DLD1 (cell line): ENCODE measurements around the gene SLC6A13.

ENCODE experiments used
- in situ Hi-C: cut with HindIII; loops from 2 replicates; pipeline ENCODE4 v1.10.0; 2017; ENCODE audit warnings: low sequenced_read_pairs

Gene SLC6A13

DNA sequence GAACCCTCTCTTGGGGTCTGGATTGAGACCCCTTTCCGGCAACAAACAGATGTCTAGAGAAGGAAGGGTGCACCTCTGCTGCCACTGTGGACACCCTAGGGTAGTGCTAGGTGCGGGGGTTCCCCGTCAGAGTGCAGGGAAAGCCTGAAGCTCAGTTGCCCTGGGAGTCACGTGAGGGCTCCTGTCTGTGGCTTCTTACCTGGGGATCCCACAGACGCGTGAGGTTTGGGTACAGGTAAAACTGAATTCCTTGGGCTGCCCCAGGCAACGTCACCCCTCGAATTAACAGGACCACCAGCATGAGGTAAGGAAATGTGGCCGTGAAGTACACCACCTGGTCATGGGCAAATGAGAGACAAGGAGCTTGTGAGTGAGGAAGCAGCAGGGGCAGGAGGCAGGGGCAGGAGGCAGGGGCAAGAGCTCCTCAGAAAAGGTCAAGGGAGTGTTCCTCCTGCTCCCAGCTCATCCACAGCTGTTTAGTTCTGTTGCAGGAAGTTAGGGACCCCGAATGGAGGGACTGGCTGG is 27.7 kb downstream of the SLC6A13 start:
- in situ Hi-C loops = no loop called here

DNA sequence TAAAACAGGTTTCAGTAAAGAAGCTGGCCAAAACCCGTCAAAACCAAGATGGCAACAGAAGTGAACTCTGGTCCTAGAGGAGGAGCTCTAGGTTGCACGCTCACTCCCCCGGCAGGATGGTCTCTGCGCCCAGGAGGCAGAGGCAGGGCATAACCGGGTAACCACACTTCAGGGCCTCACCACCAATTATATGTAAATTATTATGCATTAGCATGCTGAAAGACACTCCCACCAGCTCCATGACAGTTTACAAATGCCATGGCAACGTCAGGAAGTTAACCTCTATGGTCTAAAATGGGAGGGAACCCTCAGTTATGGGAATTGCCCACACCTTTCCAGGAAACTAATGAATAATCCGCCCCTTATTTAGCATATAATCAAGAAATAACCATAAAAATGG is 28.6 kb downstream of the SLC6A13 start:
- in situ Hi-C loops = no loop called here

DNA sequence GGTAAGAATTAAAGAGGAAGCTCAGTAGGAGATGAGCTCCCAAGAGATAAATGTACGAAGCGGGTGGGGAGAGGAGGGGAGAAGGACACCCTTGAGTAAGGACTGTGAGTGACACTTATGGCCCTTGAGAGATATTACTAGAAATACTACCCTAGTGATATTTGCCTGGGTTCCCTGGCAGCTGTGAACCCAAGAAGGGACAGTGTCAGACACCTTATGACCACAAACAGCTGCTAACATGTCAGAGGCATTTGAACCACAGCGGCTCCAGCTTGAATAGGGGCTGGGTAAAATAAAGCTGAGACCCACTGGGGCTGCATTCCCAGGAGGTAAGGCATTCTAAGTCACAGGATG is 29.0 kb downstream of the SLC6A13 start:
- in situ Hi-C loops = no loop called here

DNA sequence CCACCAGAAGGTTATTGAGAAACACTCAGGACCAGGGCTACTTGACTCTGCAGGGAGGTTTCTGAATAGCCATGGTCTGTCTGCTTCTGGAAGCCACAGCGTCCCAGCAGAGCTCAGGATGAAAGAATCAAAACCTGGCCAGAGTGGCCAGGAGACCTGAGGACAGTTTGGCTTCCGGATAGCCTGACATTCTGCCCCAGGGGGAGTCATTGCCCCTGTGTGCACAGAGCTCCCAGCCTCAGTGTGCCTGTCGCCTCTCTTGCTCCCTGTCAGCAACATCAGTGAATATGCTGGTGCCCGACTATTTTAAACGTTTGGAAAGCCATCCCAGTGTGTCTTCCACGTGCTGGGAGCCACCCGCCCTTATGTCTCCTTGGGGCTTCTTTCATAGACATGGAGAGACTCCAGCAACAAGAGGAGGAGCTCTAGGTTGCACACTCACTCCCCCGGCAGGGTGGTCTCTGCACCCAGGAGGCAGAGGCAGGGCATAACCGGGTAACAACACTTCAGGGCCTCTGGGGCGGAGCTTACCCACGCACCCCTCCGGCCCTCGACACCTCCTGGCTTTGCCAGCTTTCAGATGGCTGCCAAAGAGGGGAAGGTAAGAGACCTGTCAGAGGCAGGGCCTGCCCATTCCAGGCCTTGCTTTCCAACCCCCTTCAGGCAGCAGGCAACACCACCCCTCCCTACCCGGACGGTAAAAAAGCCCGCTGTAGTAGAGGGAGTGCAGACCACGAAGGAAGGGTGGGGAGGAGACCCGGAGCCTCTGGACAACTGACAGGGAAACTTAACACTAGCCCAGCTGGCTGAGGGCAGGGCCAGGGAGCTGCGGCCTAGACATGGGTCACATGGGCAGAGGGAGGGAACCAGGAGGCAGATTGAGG is 29.7 kb downstream of the SLC6A13 start:
- in situ Hi-C loops = no loop called here

DNA sequence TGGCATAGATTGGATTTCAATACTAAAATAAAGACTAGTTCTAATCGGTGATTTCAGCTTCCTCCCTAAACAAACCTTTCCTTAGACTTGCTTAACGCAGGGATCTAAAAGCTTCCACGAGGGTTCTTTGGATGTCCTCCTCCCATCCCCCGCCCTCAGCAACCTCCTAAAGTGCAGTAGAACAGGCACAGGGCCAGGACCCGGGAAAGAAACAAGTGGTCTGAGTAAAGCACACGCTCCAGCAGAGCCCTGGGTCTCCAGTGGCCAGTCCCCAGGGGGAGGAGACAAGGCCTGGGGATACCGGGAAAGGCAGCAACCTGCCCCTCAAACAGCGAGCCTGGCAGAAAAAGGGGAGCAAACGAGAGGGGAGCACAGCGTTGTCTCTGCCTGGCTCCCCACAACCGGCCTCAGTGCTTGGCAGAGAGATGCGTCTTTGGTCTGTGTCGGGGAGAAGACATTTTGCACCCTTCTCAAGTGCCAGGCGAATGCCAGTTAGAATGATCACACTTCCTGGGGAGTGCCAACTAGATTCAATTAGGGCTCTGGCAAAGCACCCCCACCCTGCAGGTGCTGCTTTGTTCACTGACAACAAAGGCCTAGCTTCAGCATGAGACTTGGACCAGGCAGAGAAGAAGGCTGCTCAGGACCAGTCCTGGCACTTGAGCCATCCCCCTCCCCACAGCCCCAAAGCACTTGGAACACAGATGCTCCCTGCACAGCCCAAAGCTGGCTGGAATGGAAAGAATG is 31.5 kb downstream of the SLC6A13 start:
- in situ Hi-C loops = no loop called here

DNA sequence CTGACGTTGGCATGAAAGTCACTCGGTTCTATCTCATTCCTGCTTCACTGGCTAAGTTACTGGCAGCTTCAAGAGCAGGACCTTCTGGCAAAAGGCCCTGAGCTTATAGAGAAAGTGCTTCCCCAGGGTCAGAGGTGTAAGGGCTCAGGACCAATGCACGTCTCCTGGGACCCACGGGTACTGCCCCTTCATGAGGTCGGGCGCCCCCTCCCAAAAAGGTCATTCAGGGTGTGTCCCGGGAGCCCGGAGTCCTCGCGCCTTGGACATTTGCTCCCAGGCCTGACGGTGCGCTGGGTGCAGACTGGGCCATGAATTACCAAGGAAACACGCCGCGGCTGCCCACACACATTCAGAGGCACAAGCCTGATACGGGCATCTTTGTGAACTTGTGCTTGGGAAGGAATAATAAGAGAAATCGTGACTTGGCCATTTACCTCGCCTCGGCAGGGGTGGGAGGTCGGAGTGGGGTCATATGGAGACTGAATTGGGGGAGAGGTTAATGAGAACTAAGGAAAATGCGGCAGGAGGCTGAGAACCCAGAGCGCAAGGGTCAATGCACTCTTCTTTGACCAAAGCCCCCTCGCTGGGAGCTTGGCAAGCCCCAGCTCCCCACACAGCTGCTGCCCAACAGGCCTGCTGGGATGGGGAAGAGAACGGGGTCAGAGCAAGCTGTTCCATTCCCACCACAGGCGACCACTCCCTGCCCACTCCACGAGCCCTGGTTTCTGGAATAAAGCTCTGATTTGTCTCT is 33.0 kb downstream of the SLC6A13 start:
- in situ Hi-C loops = no loop called here

DNA sequence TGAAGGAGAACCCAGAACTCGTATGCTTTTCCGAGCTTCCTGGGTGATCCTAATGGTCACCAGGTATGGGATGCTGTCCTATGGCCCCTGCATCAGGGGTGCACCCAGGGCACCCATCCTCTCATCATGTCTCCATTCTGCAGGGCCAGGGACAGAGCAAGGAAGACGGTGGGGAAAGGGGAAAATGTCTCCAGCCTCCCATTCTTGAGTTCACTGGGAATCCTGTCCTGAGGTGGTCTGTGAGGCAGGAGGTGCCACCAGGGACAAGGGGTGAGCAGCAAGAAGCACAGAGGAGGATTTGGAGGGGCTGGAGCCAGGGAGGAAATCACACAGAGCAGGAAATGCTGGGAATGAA is 33.8 kb downstream of the SLC6A13 start:
- in situ Hi-C loops = no loop called here

DNA sequence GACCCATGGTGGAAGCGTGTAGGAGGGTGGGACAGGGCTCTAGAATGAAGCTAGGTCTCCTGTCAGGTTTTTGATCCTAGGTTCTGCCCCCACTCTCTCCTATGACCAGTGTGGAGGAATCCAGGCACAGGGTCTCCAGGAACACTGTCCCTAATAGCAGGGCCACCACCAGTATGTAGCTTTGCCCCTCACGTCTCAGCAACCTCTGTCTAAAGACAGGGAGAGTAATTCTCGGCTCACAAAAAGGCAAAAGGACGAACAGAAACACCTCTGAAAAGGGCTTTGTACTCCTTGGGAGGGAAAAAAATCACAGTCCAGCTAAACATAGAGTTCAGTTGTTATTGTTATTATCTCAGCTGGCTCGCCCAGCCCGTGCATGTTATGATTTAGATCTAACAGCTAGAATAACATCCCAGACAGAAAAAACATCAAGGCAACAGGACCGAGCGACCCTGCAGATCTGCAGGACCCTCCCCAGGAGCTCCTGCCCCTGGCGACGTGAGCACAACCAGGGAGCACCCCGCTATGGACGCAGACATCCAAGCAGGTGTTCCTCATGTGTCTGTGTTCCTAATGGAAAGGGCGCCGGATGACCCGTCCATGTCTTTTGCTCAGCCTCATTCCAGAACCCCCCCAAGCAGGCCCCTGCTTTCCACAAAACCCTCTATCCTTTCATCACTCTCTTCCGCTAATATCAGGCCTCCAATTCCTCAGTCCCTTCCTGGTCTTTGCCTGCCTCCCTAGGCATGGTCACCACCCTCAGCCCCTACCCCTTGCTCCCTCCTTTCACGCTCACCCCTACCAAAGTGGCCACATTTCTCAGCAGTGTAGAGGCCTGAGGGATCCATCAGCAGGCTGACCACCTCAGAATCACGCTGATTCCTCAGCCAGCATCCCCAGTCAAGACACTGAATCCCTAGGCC is 34.5 kb downstream of the SLC6A13 start:
- in situ Hi-C loops = no loop called here

DNA sequence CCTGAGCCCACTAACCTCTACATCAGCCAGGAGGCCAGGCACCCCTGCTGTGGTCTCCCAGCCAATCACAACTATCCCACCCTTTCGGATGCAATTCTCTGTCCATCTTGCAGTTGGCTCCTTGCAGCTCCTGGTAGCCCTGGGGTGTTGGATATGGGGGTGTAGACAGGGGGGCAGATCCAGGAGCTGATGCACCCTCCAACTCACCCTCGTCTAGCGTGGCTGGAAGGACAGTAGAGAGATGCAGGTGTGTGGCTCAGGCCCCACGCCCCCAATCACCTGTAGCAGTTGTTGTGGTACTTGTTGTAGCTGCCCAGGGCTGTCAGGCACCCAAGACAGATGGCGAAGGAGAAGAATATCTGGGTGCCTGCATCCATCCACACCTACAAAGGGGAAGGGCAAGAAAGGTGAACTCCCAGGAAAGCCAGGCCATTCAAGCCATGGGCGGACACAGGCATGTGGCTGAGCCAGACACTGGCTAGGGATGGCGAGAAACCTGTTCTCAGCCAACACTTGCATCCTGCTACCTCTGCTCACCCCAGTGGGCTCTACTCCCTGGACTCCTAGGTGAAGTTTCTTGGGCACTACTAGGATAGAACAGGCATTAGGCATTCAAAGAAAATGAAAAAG is 35.2 kb downstream of the SLC6A13 start:
- in situ Hi-C loops = no loop called here

DNA sequence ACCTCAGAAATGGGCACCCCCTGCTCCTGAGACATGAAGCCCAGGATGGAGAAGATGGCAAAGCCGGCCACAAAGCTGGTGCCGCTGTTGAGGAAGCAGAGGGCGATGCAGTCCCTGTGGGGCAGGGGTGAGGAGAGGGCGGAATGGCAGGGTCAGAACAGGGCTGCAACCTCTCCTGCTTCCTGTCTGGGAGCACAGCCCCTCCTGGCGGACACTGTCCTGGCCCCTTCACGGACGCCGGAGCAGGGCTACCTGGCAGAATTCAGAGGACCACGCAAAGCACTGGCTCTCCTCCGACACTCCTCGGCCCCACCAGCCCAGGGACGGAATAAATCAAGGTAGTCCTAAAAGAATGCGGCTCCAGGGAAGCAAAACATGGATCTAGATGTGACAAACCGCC is 36.2 kb downstream of the SLC6A13 start:
- in situ Hi-C loops = no loop called here

DNA sequence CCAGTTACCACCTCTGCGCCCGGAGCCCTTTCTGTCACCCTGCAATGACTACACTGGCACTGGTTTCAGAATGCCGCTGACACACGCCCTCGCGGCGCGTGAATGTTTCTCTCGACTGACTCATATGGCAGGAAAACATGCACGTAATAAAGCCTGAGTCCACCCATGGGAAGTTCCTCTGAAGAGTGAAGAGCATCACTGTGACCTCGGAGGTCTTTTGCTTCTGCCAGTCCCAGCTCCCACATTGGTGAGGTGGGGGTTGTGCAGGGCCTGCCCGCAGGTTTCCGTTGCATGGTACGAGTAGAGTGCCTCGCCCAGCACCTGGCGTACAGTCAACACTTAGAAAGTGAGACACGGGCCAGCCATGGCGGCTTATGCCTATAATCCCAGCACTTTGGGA is 37.6 kb downstream of the SLC6A13 start:
- in situ Hi-C loops = no loop called here

DNA sequence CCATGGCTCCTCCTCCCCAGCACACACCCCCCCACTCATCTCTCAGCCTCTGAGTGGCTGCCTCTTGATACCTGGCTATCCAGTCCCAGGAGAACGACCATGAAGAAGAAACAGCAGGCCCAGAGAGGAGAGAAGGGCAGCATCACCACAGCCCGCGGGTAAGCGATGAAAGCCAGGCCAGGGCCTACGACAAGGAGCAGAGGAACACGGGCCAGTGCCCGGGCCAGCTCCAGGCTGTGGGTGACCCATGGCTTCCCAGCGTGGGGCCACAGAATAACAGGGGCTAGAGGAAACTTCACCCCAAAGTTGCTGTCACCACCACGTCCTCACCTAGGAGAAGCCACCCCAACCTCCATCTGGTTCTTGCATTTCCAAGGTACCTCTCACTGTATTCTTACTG is 38.3 kb downstream of the SLC6A13 start:
- in situ Hi-C loops = no loop called here

DNA sequence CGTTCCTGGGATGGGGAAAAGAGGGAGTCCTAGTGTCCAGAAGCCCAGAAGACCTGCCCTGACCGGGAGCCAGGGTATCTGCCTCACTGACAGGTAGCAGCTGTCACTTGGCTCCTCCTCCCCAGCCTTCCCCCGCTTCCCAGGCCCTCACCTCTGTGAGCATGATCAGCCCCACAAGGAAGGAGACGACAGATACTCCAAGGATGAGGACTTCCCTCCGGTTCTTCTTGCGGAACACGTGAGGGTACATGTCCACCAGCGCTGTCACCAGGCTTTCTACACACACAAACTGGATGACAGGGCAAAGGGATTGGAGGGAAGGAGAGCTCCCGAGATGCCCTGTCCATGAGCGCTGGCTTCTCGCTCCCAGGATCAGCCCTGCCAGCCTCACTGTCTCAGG is 38.8 kb downstream of the SLC6A13 start:
- in situ Hi-C loops = no loop called here

DNA sequence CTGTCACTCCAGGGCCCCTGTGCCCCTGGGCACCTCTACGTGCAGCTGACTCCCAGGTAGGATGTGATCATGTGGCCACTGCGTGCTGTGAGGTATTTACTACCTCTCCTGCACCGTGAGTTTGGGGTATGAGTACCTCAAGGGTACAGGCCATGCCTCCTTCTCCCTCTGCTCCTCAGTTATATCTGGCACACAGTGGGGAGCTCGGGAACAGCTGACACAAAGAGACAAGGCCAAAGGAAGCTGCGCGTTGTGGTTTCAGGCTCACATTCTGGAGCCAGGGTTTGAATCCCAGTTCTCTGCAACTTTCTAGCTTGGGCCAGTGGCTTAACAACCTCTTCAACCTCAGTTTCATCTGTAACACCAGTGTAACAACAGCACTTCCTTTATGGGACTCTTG is 40.9 kb downstream of the SLC6A13 start:
- in situ Hi-C loops = no loop called here

DNA sequence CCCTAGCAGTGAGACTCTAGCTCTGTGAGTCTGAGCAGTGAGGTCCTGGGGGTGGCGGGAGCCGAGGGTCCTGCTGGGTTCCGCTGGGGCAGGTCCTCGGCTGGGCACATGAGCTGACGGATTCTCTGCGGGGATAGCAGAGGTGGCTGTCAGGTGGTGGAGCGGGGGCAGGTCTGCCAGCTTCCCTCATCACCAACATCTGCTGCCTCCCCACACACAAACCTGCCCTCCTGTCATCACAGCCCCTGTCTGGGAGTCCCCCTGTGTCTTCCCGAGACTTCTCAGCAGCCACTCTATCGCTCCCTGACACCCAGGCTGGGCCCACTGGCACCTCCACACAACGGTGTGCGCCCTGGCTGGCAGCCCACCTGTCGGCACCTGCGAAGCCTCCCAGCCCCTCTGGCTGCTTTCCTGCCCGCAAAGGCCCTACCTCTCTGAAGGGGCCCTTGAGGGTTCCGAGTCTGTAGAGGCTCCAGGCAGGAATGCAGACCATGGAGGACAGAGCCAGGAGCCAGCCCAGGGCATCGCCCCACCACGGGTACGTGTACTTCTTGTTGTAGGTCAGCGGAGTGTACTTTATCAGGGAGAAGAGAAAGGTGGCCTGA is 41.6 kb downstream of the SLC6A13 start:
- in situ Hi-C loops = no loop called here

DNA sequence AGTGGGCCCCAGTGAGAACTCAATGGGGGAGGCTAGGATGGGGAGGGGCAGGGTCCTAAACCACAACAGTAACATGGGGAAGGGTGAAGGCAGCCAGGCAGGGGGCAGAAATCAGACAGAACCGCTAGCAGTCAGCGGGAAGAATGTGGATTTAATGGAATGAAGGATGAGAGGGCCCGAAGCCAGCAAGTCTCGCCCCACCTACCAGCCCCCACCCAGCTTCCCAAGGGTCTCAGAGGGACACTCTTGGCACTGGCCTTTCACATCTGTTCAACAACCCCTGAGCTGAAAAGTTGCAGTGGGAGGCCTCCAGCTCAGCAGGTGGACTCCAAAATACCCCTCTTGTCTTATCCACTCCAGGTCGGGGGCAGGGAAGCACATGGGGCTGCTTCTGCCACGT is 42.1 kb downstream of the SLC6A13 start:
- in situ Hi-C loops = no loop called here

DNA sequence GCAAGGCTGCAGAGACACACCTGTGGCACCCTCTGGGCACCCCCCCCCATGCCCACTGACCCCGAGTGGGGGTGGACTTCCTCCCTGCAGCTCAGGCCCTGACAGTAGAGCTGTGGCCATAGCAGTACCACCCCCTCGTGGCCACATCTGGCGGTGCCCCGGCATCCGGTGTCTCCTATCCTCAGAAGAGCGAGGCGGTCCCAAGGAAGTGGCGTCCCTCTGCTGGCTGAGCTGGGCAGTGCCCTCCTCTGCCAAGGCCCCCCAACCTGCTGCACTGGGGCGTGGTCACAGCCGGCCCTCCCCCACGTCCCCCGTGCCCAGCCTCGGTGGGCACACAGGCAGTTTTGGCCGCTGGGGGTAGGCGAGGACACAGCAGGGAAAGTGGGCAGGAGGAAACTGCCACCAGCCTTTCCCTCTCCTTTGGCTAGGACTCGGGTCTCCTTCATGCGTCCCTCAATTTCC is 42.7 kb downstream of the SLC6A13 start:
- in situ Hi-C loops = no loop called here

DNA sequence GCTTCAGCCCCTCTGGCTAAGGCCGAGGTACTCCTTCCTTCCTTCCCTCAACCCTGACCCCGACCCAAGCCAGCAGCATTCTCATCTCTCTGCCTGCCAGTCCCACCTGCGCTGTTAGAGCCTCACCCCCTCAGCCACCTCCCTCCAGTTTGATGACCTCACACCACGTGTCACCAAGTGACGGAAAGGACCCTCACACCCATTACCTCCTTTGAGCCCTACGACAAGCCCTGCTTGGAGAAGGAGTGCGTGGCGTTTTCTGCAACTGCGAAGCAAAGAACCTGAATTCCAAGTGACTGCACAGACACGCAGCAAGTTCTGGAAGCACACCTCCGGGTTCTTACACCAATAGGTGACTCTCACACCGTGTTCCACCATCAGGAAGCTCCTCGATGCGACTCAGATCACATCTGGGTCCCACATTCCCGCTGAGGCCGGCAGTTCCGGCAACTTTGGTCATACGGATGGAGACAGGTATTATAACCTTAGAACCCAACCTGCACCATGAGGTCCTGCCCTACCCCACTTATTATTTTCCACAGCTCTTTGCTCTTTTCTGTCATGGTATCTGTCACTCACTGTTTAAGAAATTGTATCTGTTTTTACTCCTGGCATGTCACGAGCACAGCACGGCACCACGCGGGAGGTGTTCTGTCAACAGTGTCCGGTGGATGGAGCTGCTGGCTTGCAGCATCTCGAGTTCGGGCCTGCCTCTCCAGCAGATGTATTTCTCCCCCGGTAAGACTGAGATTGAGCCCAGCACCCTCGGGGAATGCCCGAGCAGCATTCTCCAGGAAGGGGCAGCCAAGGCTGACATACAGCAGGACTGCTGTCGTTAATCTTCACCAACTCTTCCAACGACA is 43.7 kb downstream of the SLC6A13 start:
- in situ Hi-C loops = no loop called here

DNA sequence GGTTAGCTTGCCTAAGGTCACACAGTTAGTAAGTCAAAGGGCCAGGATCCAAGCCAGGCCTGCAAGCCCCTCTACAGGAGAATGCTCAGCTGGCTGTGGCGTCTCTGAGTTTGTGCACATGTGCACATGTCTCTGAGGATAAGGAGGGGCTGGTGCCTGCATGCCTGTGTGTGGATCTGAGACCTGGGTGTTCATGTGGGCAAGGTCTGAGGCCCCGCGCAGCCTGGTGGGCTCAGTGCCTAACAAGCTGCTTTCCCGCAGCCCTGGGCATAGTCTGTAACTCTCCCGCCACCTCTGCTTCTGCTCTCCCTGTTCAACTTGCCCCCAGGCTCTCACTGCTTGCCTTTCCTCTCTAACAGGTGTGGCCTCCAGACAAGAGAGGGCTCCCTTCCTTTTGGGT is 44.4 kb downstream of the SLC6A13 start:
- in situ Hi-C loops = no loop called here
